ENCODE data around the gene MID1.

The MID1 gene

GRCh38 chrX:10483191-10483831, 137.1 kb downstream of the MID1 start:
- TF ChIP-seq SUZ12 (IDR thresholded peaks at IDR 0.05; ENCODE audit: extremely low read depth, insufficient read depth, insufficient read length) (no peak), ZNF274 (IDR thresholded peaks at IDR 0.05; ENCODE audit: low read depth, low read length) (no peak), YY1 (IDR thresholded peaks at IDR 0.05; ENCODE audit: insufficient read depth, insufficient read length) (no peak)
- peaks cover 20% of the 10 kb centered on the region for H3K36me3 ChIP-seq (ENCODE audit: insufficient read depth, insufficient read length, low read length)
- no peaks in the 10 kb centered on the region for H3K27me3 ChIP-seq (ENCODE audit: insufficient read depth, insufficient read length)

GRCh38 chrX:10482708-10483107, 137.7 kb downstream of the MID1 start:
- DNase-seq (ENCODE audit: low read depth, low spot score), result no peak
- Histone ChIP-seq H3K9ac (ENCODE audit: insufficient read length, low read depth) (no peak overlapping the region), H3K36me3 (ENCODE audit: insufficient read depth, insufficient read length, low read length) (peaks cover 20% of the 10 kb centered on the region), H3K4me1 (ENCODE audit: insufficient read depth, insufficient read length) (no peaks in the 10 kb centered on the region), H3K9me3 (ENCODE audit: insufficient read depth, low read length) (no peaks in the 10 kb centered on the region), H3K27me3 (ENCODE audit: insufficient read depth, insufficient read length) (no peaks in the 10 kb centered on the region), H3K4me3 (ENCODE audit: insufficient read length, low read depth) (no peak overlapping the region)
- TF ChIP-seq SUZ12 (IDR thresholded peaks at IDR 0.05; ENCODE audit: extremely low read depth, insufficient read depth, insufficient read length) (no peak), ZNF274 (IDR thresholded peaks at IDR 0.05; ENCODE audit: low read depth, low read length) (no peak), YY1 (IDR thresholded peaks at IDR 0.05; ENCODE audit: insufficient read depth, insufficient read length) (no peak)

More at GRCh38 chrX:10483191-10483831, 137.1 kb downstream of the MID1 start:
- no peak overlapping the region for H3K4me3 ChIP-seq (ENCODE audit: insufficient read length, low read depth)
- no peaks in the 10 kb centered on the region for H3K9me3 ChIP-seq (ENCODE audit: insufficient read depth, low read length)
- no peak overlapping the region for H3K9ac ChIP-seq (ENCODE audit: insufficient read length, low read depth)
- no peaks in the 10 kb centered on the region for H3K4me1 ChIP-seq (ENCODE audit: insufficient read depth, insufficient read length)
- no peak for DNase-seq (ENCODE audit: low read depth, low spot score)

DNA sequence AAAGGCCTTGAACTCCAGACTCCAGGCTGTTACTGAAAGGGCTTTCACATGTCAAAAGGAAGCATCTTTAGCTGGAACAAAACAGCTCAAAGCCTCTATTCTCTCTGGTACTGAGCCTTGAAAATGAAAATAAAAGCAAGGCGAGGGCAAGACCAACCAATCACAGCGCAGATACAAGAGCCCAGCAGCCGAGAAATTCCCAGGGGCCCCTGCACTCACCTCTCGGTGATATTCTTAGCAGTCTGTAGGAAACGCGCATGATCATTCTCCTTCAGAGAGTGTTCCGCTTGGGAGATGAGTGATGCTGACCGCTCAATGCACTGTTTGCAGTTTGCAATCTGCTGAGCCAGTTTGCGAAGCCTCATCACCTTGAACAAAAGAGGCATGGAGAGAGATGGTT, 138.1 kb downstream of the MID1 start:
- no peak for DNase-seq (ENCODE audit: low read depth, low spot score)
- H3K4me1 ChIP-seq (ENCODE audit: insufficient read depth, insufficient read length), result no peaks in the 10 kb centered on the region
- H3K4me3 ChIP-seq (ENCODE audit: insufficient read length, low read depth), result no peak overlapping the region
- peaks cover 20% of the 10 kb centered on the region for H3K36me3 ChIP-seq (ENCODE audit: insufficient read depth, insufficient read length, low read length)
- H3K27me3 ChIP-seq (ENCODE audit: insufficient read depth, insufficient read length), result no peaks in the 10 kb centered on the region
- TF ChIP-seq ZNF274 (IDR thresholded peaks at IDR 0.05; ENCODE audit: low read depth, low read length) (no peak), YY1 (IDR thresholded peaks at IDR 0.05; ENCODE audit: insufficient read depth, insufficient read length) (no peak), SUZ12 (IDR thresholded peaks at IDR 0.05; ENCODE audit: extremely low read depth, insufficient read depth, insufficient read length) (no peak)
- no peaks in the 10 kb centered on the region for H3K9me3 ChIP-seq (ENCODE audit: insufficient read depth, low read length)
- no peak overlapping the region for H3K9ac ChIP-seq (ENCODE audit: insufficient read length, low read depth)

DNA sequence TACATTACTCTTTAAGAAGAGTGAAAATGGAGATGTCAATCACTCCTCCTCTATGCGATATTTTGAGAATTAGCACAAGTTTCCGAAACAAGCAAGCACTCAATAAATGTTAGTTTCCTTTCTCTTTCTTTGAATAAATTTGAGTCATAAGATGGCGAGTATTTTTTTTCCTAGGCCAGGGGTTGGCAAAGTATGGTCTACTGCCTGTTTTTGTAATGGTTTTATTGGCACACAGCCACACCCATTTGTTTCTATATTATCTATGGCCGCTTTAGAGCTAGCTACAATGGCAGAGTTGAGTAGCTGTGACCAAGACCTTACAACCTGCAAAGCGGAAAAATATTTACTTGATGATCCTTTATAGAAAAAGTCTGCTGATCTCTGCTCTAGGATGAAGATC, 139.5 kb downstream of the MID1 start:
- Histone ChIP-seq H3K9ac (ENCODE audit: insufficient read length, low read depth) (no peak overlapping the region), H3K4me3 (ENCODE audit: insufficient read length, low read depth) (no peak overlapping the region), H3K27me3 (ENCODE audit: insufficient read depth, insufficient read length) (no peaks in the 10 kb centered on the region), H3K9me3 (ENCODE audit: insufficient read depth, low read length) (no peaks in the 10 kb centered on the region), H3K4me1 (ENCODE audit: insufficient read depth, insufficient read length) (no peaks in the 10 kb centered on the region), H3K36me3 (ENCODE audit: insufficient read depth, insufficient read length, low read length) (peaks cover 17% of the 10 kb centered on the region)
- no peak for DNase-seq (ENCODE audit: low read depth, low spot score)
- TF ChIP-seq ZNF274 (IDR thresholded peaks at IDR 0.05; ENCODE audit: low read depth, low read length) (no peak), YY1 (IDR thresholded peaks at IDR 0.05; ENCODE audit: insufficient read depth, insufficient read length) (no peak), SUZ12 (IDR thresholded peaks at IDR 0.05; ENCODE audit: extremely low read depth, insufficient read depth, insufficient read length) (no peak)

DNA sequence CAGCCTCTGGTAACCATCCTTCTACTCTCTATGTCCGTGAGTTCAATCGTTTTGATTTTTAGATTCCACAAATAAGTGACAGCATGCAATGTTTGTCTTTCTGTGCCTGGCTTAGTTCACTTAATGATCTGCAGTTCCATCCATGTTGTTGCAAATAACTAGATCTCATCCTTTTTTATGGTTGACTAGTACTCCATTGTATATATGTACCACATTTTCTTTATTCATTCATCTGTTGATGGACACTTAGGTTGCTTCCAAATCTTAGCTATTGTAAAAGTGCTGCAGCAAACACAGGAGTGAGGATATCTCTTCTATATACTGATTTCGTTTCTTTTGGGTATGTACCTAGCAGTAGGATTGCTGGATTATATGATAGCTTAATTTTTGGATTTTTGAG, 140.9 kb downstream of the MID1 start:
- no peak for DNase-seq (ENCODE audit: low read depth, low spot score)
- no peaks in the 10 kb centered on the region for H3K27me3 ChIP-seq (ENCODE audit: insufficient read depth, insufficient read length)
- no peak overlapping the region for H3K9ac ChIP-seq (ENCODE audit: insufficient read length, low read depth)
- H3K4me3 ChIP-seq (ENCODE audit: insufficient read length, low read depth), result no peak overlapping the region
- peaks cover 17% of the 10 kb centered on the region for H3K36me3 ChIP-seq (ENCODE audit: insufficient read depth, insufficient read length, low read length)
- no peak for TF ChIP-seq SUZ12 (IDR thresholded peaks at IDR 0.05; ENCODE audit: extremely low read depth, insufficient read depth, insufficient read length)
- TF ChIP-seq YY1 (IDR thresholded peaks at IDR 0.05; ENCODE audit: insufficient read depth, insufficient read length), result no peak
- TF ChIP-seq ZNF274 (IDR thresholded peaks at IDR 0.05; ENCODE audit: low read depth, low read length), result no peak
- no peaks in the 10 kb centered on the region for H3K4me1 ChIP-seq (ENCODE audit: insufficient read depth, insufficient read length)
- no peaks in the 10 kb centered on the region for H3K9me3 ChIP-seq (ENCODE audit: insufficient read depth, low read length)

DNA sequence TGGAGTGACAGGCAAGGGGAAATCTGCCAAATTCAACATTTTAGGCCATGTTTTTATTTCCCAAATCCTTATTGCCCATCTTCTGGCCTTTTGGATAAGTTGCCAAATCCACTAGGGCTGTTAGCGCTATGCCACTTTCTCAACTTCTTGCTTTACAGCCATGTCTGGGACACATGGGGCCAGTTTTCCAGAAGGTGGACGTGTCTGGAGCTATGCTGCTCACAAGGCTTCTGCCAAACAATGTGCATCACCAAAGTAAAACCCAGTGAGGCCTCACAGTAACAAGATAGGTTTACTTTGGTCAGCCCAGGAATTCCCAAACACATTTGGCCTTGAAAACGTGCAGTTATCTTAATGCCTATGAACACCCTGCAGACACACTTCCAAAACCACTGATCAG, 142.9 kb downstream of the MID1 start:
- TF ChIP-seq SUZ12 (IDR thresholded peaks at IDR 0.05; ENCODE audit: extremely low read depth, insufficient read depth, insufficient read length) (no peak), ZNF274 (IDR thresholded peaks at IDR 0.05; ENCODE audit: low read depth, low read length) (no peak), YY1 (IDR thresholded peaks at IDR 0.05; ENCODE audit: insufficient read depth, insufficient read length) (no peak)
- Histone ChIP-seq H3K9me3 (ENCODE audit: insufficient read depth, low read length) (no peaks in the 10 kb centered on the region), H3K4me1 (ENCODE audit: insufficient read depth, insufficient read length) (no peaks in the 10 kb centered on the region), H3K36me3 (ENCODE audit: insufficient read depth, insufficient read length, low read length) (peaks cover 18% of the 10 kb centered on the region), H3K27me3 (ENCODE audit: insufficient read depth, insufficient read length) (no peaks in the 10 kb centered on the region), H3K9ac (ENCODE audit: insufficient read length, low read depth) (no peak overlapping the region), H3K4me3 (ENCODE audit: insufficient read length, low read depth) (no peak overlapping the region)
- no peak for DNase-seq (ENCODE audit: low read depth, low spot score)

DNA sequence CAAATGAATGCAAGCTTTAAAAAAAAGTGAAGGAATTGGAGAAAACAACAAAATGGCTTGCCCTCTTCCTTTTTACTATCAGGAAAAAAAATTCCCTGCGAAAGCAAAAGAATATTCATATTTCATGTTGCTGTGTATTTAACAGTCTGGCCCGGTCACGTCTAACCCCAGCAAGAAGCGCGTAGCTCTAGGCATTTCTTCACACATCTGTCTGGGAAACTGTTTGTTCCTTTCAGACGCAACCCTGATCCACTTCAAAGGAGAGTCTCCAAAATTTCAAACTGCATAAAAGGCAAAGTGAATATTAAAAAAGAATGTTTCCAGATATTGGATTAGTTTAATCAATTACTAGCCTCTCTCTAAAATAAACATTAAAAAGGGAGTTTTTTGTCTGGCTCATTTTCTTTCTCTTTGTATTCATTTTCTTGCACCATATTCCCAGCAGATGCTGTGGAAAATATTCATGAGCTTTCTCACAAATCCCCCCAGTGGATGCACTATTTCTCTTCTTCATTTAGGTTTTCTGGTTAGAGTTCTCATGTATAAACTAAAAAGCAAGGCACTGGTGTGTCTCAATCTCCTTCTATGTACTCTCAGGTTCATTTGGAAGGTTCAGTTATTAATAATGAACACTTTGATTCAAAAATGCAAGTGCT, 145.3 kb downstream of the MID1 start:
- TF ChIP-seq ZNF274 (IDR thresholded peaks at IDR 0.05; ENCODE audit: low read depth, low read length), result no peak
- no peak for TF ChIP-seq YY1 (IDR thresholded peaks at IDR 0.05; ENCODE audit: insufficient read depth, insufficient read length)
- TF ChIP-seq SUZ12 (IDR thresholded peaks at IDR 0.05; ENCODE audit: extremely low read depth, insufficient read depth, insufficient read length), result no peak
- Histone ChIP-seq H3K9ac (ENCODE audit: insufficient read length, low read depth) (no peak overlapping the region), H3K4me3 (ENCODE audit: insufficient read length, low read depth) (no peak overlapping the region), H3K27me3 (ENCODE audit: insufficient read depth, insufficient read length) (no peaks in the 10 kb centered on the region), H3K4me1 (ENCODE audit: insufficient read depth, insufficient read length) (no peaks in the 10 kb centered on the region), H3K36me3 (ENCODE audit: insufficient read depth, insufficient read length, low read length) (peaks cover 9% of the 10 kb centered on the region), H3K9me3 (ENCODE audit: insufficient read depth, low read length) (no peaks in the 10 kb centered on the region)
- DNase-seq (ENCODE audit: low read depth, low spot score), result no peak

All from NT2/D1 (cell line).